H1 (cell line): ENCODE data around the gene PTPRG. TPM values are rescaled to one million over a fixed set of nuclear protein-coding genes. Genes with fewer than 3 reads are reported as not detected.

Experiments used
- CHD2 ChIP-seq: IDR thresholded peaks from 2 replicates; pipeline ENCODE4 v1.6.1; 2012; ENCODE audit warnings: low read length, improper control_type of control experiment
- CHD7 ChIP-seq: fragments of 300-600 bp; sonication (generic); IDR thresholded peaks from 2 replicates; pipeline ENCODE4 v1.7.1; 2012; ENCODE audit warnings: low read length, moderate library complexity, mild to moderate bottlenecking, inconsistent platforms; ENCODE audit not compliant: insufficient replicate concordance
- KDM4A ChIP-seq: IDR thresholded peaks from one replicate; pipeline ENCODE4 v1.7.1; 2012; ENCODE audit warnings: low read depth, mild to moderate bottlenecking, moderate library complexity, low read length, inconsistent platforms; ENCODE audit not compliant: severe bottlenecking
- POLR2A ChIP-seq, 2 experiments: IDR thresholded peaks; 1 replicate in 1 of 2; 2 replicates in 1 of 2; pipeline ENCODE4 v1.6.1; 2011; ENCODE audit warnings: low read depth in 2 of 2, low read length in 2 of 2, mild to moderate bottlenecking in 2 of 2; ENCODE audit errors: control extremely low read depth in 1 of 2
- SAP30 ChIP-seq: fragments of 300-600 bp; sonication (generic); IDR thresholded peaks from 2 replicates; pipeline ENCODE4 v1.7.1; 2012; ENCODE audit warnings: low read length, moderate library complexity, mild to moderate bottlenecking, inconsistent platforms; ENCODE audit not compliant: insufficient read depth, insufficient replicate concordance
- SP2 ChIP-seq: IDR thresholded peaks from 2 replicates; pipeline ENCODE4 v1.6.1; 2012; ENCODE audit warnings: mild to moderate bottlenecking, low read length, inconsistent platforms
- SUZ12 ChIP-seq: fragments of 200-600 bp; sonication (generic); IDR thresholded peaks from 2 replicates; pipeline ENCODE4 v1.6.1; 2012; ENCODE audit warnings: mild to moderate bottlenecking, inconsistent platforms, low read length, moderate library complexity, mixed read lengths
- polyA plus RNA-seq, 7 experiments: library from polyadenylated mRNA; depleted of rRNA in 3 of 7; stranded (reverse) in 5 of 7; unstranded in 2 of 7; fragments of >200 nt in 5 of 7; fragments of 200-250 nt in 2 of 7; gene quantifications; 1 replicate in 5 of 7; 2 replicates in 1 of 7; 4 replicates in 1 of 7; pipeline versions ENCODE4 v1.2.1 to v1.2.3, GENCODE V29; 2011 to 2013; ENCODE audit warnings: missing spikeins in 2 of 7, mixed read lengths in 2 of 7
- total RNA-seq: library from RNA; stranded (reverse); fragmentation: NEBNext Ultra II Directional; extraction: Animal tissue kit (Norgen Biotek cat#: 25700); gene quantifications from 2 replicates; pipeline ENCODE4 v1.2.1, GENCODE V29; 2021

The PTPRG gene
- total and polyA plus RNA-seq, 2 of the 8 experiments (the other 6 are each of a cell fraction or from before 2014, with no cell fraction given): 23.3 to 96.2 TPM

DNA sequence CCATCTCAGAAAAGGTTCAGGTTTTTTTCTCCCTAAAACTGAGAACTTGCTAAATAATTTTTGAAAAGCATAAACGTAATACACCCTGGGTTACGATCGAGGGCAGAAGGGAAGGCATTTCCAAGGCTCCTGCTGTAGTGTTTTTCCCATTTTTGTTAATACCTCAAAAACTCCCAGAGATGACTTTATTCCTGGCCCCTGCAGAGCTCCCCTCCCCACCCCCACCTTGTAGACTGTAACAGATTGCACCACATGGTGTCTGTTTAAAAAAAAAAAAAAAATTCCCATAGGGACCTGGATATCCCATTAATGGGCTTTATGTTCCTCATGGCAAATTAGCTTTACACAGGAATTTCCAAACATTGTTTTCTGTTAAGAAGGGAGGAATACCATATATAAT is 773.8 kb downstream of the PTPRG start (continued):
- TF ChIP-seq CHD7 (no peak), KDM4A (no peak), POLR2A (IDR thresholded peaks at IDR 0.05; ENCODE audit: control extremely low read depth in 1 of 2, low read depth in 2 of 2, low read length in 2 of 2) (no peak), SUZ12 (no peak), SP2 (no peak), SAP30 (no peak), CHD2 (no peak)
